GM19372 (cell line): ENCODE data around the gene RAB36.

Experiments
- ATAC-seq: cut with Tn5 transposase; IDR thresholded peaks from one replicate; pipeline ENCODE4 v1.9.1; 2021; ENCODE audit warnings: mild to moderate bottlenecking, low read depth, moderate library complexity; ENCODE audit not compliant: unreplicated experiment

Gene RAB36

DNA sequence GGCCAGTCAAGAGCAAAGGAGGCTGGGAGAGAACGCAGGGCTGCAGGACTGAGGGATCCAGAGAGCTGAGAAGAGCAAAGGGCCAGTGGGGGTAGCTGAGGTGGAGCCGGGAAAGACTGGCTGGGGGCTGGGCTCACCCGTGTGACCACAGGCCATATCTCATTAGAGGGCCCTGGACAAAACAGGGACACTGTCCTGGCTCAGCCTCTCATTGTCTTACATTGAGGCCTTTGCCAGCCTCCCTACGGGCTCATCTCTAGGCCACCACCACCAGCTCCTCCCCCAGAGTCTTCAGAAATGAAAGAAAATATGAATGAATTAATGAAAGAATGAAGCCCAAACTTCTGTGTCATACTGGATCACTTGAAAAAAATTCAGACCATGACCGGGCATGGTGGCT is 9.2 kb downstream of the RAB36 start:
- ATAC-seq = no peak

DNA sequence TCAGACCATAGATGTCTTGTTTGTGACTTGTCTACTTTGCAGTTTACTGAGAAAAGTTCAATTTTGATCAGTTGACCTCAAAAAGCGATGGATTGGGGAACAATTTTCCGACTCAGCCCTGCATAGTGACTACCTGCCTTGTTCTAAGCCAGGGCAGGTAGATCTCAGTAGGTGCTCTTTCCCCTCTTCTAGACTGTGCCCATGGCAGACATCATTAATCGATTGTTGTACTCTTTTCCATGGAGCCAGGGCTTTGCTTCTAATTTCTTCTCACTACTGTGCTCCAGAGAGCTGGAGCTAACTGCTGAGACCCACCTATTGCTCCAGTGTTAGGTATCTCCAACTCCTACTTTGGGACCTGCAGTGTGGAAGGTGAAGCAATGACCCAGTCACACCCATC is 9.9 kb downstream of the RAB36 start:
- ATAC-seq = no peak

DNA sequence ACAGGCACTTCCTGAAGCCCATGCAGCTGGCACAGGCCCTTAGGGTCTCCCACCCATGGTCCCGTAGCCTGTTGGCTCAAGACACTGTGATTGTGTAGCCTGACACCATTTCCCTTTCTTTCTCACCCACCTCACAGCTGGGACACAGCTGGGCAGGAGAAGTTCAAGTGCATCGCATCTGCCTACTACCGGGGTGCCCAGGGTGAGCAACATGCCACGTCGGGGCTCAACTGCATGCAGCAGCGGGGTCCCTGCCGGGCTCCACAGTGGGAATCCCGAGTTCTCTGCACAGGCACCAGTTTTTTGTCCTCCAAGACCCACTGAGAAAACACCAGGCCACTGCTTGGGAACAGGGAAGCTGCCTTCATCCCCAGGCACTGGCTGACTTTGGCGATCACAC is 10.6 kb downstream of the RAB36 start:
- ATAC-seq = no peak

DNA sequence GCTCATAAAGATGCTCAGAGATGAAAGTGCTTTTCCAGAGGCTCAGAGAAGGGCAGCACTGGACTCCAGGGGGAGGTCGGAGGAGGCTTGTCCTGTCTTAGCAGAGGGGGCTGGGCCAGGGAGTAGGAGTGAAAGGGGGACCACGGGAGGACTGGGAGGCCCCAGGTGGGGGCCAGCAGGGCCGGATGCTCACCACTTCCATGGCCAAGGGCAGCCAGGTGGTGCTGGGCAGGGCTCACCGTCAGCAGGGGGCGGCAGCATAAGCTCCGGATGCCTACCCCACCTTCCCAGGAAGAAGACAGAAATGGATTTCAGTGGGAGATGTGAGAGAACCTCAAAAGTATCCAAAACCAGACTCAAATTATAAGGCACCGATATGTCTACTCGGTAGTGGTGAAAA is 11.0 kb downstream of the RAB36 start:
- no peak for ATAC-seq

DNA sequence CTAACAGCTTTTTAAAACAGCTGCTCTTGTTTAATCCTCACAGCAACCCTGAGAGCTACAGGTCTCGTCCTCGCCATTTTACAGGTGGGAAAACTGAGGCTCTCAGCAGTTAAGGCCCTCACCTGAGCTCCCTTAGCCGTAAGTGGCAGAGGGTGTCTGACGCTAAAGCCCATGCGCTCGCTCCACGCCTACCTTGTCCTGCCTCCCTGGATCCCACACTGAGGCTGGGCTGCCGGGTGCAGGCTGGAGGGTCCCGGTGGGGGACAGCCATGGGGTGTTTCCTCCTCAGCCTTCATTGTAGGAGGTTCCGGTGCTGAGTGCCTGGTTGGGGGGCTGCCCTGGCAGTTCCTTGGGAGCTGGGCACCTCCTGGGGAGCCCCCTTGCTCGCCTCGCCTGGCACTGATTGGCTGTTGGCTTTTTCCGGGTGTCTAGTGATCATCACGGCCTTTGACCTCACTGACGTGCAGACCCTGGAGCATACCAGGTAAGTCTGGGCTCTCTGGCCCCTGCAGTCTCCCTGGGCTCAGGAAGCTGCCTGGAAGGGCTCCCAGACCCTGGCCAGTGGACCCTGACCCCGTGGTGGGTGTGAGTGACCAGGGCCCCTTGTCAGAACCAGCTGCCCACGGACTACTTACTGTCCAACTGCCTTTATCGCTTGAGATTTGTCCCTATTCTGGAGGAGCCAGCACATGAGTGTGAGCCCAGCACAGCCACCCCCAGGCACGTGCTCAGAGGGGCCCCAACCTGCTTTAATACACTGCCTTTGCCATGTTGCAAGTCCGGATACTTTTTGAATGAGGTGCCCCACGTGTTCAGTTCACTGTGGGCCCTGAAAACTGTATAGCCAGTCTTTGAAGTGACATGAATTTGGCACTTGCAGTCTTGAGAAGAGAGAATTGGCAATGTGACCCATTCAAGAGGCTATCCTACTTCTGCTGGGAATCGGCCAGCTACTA is 12.6 kb downstream of the RAB36 start:
- no peak for ATAC-seq

DNA sequence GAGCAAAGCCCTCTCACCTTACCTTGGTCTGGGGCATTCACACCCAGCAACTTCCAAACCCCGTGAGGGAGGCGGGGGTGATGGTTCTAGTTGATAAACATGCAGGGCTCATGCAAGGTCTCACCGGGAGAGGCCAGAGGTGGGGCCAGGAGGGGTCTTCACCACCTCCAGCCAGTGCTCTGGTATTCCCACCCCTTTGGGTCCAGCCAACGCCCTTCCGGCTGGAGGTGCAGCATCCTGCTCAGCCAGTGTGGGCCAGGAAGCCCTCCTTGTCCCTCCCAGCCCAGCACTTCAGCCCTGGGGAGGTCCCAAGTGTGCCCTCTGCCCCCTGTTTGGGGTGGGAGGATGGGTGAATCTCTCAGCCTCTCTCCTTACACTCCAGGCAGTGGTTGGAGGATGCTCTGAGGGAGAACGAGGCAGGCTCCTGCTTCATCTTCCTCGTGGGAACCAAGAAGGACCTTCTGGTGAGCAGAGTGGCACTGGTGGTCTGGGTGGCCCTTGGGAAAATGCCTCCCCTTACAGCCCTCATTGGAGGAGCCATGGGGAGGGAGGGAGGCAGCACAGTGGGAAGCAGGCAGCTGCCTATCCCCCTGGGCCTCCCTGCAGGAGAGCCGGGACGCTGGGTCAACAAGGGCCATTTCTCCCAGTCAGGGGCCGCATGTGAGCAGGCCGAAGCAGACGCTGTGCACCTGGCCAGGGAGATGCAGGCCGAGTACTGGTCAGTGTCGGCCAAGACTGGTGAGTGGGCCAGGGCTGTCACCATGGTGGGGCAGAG is 13.4 kb downstream of the RAB36 start:
- no peak for ATAC-seq

DNA sequence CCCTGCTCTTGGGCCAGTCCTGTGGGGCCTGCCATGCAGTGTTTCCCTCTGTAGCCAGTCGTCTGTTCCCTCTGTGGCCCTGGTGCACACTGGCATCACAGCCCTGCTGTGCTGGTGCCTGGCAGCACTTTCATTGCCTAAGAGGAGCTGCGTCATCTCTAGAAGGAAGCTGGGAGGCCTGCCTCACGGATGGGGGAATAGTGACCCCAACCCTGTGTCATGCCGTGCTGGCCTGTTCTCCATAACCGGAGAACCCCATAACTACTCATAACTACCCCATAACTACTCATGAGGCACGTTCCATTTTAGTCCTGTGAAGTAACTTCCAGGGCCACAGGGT is 14.0 kb downstream of the RAB36 start:
- ATAC-seq = no peak

DNA sequence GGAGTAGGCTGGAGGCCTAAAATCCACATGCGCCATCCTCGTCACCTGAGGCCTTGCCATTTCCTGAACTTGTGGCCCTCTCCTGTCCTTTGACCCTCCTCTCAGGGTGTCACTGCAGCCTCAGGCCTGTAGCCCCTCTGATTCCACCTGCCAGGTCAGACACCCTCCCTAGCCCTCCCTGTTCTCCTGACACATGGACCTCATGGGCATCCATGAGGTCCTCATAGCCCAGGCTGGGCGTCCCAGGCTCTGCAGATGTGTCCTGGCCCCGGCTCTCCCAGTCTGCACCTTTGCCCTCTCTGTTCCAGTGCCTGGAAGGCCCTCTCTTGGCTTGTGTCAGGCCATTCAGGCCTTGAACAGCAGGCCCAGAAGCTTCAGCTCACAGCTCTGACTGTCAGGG is 15.8 kb downstream of the RAB36 start:
- no peak for ATAC-seq

DNA sequence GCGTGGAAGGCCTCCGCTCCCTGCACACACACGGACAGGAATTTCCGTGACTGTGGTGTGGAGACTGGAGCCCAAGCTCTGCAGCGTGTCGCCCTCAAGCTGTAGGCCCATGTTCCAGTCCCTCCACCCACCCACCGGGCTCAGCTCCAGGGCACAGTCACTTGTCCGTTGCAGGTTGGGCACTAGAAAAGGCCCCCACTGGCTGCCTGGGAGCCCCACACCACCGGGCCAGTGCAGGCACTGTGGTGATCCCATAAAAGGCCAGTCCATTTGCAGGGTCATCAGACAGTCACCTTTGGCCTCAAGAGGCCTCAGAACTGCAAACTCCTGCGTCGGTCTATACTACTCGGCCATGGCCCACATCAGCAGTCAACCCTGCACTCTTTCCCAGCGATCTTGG is 16.3 kb downstream of the RAB36 start:
- ATAC-seq = no peak

DNA sequence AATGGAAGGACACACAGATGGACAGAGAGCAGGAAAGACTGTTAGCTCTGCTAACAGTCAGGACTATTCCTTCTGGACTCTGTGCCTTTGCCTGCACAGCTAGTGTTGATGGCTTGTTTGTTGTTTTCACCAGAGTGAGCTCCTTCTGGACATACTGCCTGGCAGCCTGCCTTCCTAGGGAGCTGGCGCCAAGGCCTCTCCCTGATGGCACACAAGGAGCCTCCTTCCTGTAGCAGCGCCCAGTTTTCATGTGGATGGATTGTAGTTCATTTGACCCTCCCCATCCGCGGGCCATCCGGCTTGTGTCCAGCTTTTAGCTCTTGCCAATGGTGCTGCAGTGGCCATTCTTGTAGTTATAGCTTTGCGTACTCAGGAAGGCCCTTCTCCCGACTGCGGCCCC is 18.4 kb downstream of the RAB36 start:
- no peak for ATAC-seq

DNA sequence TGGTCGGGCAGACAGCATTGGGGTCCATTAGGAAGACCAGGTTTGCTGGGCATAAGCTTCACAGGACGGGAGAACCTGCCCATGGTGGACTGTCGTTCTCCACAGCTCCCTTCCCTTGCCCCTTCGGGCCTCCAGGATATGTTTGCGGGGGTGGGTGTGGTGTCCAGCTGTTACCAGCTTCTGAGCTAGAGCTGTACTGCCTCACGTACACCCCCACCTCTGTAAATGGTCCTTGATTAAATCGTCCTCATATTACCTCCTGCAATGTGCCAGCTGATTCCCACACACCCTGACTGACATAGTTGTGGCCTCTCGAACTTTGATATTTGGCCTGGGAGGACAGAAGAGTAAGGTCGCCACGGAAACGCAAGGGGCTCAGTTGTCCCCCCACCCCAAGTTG is 18.8 kb downstream of the RAB36 start:
- ATAC-seq = no peak

DNA sequence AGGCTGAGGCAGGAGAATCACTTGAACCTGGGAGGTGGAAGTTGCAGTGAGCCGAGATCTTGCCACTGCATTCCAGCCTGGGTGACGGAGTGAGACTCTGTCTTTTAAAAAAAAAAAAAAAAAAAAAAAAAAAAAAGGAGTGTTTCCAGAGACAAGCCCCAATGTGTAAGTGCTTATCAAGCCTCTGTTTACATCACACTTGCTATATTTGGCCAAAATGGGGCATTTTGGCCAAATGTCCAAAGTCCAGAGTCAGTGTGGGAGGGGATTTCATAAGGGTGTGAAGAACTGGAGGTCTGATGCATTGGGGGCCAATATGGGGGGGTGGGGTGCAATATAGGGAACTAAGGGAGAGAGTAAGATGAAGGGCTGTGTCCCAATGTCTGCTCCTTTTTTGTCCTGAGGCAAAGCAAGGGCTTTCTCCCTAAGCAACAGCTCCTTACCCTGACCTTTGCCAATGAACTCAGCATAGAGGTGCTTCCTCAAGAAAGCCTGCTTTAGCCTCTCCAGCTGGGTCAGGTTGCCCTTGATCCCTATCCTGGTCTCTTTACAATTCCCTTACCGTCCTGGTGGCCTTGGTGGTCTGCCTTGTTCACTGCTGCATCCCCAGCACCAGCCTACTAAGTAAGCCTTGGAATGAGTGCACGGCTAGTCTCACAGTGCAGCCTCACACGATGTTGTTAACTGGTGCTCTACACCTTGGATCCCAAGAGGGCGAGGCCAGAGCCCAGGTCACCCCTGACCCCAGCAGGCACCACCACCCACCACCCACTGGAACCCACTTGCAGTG is 21.0 kb downstream of the RAB36 start:
- ATAC-seq = no peak

DNA sequence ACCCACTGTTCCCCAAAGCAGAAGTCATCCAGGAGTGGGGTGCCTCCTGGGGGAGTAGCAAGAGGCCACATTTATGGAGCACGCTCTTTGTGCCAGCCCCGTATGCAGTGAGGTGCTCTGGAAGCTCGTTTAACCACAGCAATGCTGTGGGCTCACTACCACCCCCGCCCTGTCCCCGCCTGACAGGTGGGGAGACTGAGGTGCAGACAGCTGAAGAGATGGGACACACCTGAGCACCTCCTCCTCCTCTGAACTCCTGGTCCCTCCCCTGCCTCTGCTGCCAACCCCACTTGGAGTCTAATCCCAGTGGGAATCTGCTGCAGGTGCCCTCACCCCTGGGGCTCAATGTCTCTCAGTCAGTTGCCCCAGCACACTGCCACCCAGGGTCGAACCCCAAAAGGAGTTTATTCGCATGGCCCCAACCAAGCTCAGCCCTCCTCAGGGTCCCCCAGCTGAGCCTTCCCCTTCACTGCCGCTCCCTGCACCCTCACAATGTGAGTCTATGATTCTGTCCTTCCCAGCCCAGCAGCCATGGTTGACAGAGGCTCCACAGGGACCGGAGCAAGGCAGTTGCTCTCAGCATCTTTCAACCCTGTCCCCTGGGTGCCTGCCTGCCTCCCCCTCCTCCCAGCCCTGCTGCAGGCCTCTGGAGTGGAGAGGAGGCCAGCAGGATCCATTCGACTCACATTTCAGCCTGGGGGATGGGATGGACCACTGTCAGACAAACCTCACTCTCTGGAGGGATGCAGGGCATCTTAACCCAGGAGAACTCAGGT is 21.8 kb downstream of the RAB36 start:
- ATAC-seq = no peak

DNA sequence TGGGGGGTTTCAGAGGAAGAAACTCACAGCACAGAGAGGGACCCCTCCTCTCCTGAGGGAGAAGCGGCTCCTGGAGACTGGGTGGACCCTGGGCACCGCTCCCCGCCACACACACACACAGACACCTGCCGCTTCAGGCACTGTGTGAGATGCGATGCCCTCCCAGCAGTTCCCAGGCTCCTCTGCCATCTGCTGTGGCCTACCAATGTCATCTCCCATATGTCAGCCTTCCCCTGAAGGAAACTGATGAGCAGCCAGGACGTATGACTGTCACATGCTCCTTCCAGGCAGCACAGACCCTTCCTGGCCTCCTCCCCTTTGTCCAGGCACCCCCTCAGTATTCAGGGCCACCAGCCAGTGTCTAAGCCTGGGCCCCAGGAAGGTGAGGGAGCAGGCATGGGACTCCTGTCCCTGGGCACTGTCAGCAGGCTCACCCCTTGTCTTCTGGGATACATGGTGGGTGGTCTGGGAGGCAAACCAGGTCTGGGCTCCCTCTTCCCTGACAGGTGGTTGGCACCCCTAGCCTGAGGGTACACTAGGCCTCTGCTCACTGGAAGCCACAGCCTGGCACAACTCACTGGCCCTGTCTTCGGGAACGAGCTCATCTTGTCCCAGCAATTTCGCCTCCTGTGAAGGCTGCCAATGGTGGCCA is 23.2 kb downstream of the RAB36 start:
- ATAC-seq = no peak

DNA sequence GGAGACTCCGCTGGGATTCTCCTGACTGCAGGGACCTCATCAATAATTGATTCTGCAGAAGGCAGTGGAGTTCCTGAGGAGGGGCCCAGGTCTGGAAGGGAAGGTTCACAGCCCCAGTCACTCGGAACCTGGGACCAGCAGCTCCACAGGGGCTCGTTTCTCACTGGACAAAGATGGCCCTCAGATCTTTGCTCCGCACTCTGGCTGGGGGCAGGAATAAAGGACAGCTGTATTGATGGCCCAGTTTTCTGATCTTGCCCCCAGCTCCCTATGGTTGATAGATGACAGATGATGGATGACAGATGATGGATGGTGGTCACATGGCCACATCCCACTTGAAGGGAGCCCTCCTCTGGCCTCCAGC is 23.7 kb downstream of the RAB36 start:
- no peak for ATAC-seq

DNA sequence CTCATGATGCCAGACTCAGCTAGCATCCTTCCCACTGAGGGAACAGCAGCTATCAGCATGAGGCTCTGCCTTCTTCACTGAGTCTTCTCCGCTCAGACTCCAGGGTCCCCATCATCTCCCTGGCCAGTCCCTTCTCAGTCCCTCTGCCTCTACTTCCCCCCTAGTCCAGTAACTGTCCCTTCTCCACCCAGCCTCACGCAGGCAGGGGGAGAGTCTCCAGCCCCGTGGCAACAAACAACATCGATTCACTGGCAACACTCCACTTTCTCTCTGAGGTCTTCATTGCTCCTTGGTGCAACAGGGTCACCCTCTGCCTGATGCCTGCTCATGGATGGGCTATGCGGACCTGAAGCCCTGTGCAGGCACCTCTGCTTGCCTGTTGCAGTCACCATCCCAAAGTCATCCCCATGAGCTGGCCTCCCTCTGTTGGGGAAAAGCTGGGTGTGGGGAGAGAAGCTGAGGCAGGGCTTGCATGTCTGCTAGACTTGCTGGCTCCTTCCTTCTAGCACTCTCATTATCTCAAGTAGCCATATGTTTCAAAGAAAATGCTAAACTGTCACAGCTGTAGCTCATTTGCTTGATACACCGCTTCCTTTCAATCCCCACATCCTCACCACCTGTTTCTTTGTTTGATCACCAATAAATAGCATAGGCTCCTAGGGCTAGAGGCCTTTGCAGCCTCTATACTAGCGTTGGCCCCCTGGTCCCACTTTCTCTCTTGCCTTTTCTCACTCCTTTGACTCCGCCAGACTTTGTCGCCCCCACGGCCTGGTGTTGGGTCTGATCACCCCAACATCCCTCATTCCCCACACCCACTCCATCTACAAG is 30.8 kb downstream of the RAB36 start:
- no peak for ATAC-seq

DNA sequence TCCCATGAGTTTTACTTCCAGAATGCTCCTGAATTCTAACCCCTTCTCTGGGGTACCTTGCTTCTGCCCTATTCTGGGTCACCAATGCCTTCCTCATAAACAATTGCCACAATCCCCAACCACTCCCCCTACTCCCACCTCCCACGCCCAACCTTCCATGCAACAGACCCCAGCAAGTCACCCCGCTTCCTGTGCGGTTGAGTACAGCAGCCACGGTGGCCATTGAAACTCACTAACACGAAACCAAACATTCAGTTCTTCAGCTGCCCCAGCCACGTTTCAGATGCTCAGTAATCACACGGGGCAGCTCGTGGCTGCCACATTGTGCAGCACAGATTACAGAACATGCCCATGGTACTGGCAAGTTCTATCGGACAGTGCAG is 31.4 kb downstream of the RAB36 start:
- ATAC-seq = no peak

DNA sequence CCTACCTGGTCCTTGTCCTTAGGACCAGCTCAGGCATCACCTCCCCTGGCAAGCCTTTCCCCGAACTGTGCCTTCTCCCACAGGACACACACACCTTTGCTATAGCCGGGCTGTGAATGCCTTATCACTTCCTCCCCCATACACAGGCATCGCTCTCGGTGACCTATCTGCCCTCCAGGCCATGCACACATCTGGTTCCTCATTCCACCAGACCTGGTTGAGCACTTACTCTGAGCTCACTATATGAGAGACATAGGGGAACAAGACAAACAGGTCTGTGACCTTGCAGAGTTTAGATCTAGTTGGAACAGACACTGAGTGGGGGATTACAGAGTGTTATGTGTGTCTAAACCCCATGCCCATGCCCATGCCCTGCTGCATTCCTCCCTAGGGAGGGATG is 31.9 kb downstream of the RAB36 start:
- no peak for ATAC-seq
